ENCODE measurements around the gene FIBIN. TPM values are rescaled to one million over a fixed set of nuclear protein-coding genes. Genes with fewer than 3 reads are reported as not detected.

FIBIN gene
- polyA plus RNA-seq, 1 donor from 2014 or later = not detected

DNA sequence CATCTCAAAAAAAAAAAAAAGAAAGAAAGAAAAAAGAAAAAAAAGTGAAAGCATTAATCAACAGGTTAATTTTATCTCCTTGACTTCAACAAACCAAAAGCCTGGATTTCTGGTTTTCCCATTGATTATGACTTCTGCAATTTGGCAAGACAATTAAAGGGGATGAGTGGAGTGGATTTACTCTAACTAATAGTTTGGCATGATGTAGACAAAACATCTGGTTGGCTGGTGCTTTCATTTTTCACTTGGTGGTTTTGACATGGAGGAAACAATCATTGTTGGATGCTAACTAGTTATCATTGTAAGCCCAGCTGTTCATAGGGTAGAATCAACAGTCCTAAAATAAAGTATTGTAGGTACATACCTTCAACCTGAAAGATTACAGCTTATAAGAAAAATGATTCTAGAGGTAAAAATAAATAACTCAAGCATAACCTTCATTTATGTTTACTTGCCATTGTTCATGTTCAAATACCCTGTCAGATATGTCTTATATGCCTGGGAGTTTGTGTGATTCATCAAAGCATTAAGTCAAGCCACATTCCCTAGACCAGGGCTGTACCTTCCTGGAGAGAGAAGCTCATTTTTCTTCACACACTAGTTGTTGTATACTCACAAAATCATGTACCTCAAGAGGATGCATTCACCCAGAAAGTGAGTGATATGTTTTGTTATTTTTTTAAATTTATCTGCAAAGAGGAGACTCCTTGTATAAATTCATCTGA lies 15.1 kb downstream of the FIBIN start:
- TF ChIP-seq, protein P1, sequence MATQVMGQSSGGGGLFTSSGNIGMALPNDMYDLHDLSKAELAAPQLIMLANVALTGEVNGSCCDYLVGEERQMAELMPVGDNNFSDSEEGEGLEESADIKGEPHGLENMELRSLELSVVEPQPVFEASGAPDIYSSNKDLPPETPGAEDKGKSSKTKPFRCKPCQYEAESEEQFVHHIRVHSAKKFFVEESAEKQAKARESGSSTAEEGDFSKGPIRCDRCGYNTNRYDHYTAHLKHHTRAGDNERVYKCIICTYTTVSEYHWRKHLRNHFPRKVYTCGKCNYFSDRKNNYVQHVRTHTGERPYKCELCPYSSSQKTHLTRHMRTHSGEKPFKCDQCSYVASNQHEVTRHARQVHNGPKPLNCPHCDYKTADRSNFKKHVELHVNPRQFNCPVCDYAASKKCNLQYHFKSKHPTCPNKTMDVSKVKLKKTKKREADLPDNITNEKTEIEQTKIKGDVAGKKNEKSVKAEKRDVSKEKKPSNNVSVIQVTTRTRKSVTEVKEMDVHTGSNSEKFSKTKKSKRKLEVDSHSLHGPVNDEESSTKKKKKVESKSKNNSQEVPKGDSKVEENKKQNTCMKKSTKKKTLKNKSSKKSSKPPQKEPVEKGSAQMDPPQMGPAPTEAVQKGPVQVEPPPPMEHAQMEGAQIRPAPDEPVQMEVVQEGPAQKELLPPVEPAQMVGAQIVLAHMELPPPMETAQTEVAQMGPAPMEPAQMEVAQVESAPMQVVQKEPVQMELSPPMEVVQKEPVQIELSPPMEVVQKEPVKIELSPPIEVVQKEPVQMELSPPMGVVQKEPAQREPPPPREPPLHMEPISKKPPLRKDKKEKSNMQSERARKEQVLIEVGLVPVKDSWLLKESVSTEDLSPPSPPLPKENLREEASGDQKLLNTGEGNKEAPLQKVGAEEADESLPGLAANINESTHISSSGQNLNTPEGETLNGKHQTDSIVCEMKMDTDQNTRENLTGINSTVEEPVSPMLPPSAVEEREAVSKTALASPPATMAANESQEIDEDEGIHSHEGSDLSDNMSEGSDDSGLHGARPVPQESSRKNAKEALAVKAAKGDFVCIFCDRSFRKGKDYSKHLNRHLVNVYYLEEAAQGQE (IDR thresholded peaks at IDR 0.05; ENCODE audit: borderline replicate concordance) = no peak
- TF ChIP-seq EZH2 (IDR thresholded peaks at IDR 0.05; ENCODE audit: borderline replicate concordance, insufficient read depth, low read length, poor library complexity, severe bottlenecking) = no peak
- no peak for TF ChIP-seq MXI1 (conservative IDR thresholded peaks at IDR 0.05; ENCODE audit: poor library complexity, severe bottlenecking)
- TF ChIP-seq, protein P2, sequence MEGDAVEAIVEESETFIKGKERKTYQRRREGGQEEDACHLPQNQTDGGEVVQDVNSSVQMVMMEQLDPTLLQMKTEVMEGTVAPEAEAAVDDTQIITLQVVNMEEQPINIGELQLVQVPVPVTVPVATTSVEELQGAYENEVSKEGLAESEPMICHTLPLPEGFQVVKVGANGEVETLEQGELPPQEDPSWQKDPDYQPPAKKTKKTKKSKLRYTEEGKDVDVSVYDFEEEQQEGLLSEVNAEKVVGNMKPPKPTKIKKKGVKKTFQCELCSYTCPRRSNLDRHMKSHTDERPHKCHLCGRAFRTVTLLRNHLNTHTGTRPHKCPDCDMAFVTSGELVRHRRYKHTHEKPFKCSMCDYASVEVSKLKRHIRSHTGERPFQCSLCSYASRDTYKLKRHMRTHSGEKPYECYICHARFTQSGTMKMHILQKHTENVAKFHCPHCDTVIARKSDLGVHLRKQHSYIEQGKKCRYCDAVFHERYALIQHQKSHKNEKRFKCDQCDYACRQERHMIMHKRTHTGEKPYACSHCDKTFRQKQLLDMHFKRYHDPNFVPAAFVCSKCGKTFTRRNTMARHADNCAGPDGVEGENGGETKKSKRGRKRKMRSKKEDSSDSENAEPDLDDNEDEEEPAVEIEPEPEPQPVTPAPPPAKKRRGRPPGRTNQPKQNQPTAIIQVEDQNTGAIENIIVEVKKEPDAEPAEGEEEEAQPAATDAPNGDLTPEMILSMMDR (IDR thresholded peaks at IDR 0.05; ENCODE audit: poor library complexity, severe bottlenecking) = no peak
- no peak for TF ChIP-seq RAD21 (conservative IDR thresholded peaks at IDR 0.05)
- TF ChIP-seq TAF1 (IDR thresholded peaks at IDR 0.05; ENCODE audit: low read depth) = no peak
- Histone ChIP-seq H3F3A (ENCODE audit: insufficient read depth, low read length, poor library complexity, severe bottlenecking) (no peaks in the 10 kb centered on the region), H3K27ac (ENCODE audit: low read length) (no peak overlapping the region), H4K20me1 (ENCODE audit: insufficient read depth) (no peaks in the 10 kb centered on the region), H3K27me3 (ENCODE audit: insufficient read depth, low read depth, low read length) (no peaks in the 10 kb centered on the region), H3K4me3 (ENCODE audit: low read length) (no peak overlapping the region), H2AFZ (ENCODE audit: low read depth, low read length) (no peak overlapping the region), H3K79me2 (replicated peaks; ENCODE audit: insufficient read depth, low read length) (no peaks in the 10 kb centered on the region), H3K9me3 (ENCODE audit: low read length) (no peaks in the 10 kb centered on the region), H3K36me3 (ENCODE audit: insufficient read depth, low read length) (no peaks in the 10 kb centered on the region), H3K9ac (ENCODE audit: low read length) (no peak overlapping the region), H3K4me2 (ENCODE audit: low read length) (no peak overlapping the region), H3K9me2 (ENCODE audit: insufficient read depth, low read length) (no peaks in the 10 kb centered on the region)

DNA sequence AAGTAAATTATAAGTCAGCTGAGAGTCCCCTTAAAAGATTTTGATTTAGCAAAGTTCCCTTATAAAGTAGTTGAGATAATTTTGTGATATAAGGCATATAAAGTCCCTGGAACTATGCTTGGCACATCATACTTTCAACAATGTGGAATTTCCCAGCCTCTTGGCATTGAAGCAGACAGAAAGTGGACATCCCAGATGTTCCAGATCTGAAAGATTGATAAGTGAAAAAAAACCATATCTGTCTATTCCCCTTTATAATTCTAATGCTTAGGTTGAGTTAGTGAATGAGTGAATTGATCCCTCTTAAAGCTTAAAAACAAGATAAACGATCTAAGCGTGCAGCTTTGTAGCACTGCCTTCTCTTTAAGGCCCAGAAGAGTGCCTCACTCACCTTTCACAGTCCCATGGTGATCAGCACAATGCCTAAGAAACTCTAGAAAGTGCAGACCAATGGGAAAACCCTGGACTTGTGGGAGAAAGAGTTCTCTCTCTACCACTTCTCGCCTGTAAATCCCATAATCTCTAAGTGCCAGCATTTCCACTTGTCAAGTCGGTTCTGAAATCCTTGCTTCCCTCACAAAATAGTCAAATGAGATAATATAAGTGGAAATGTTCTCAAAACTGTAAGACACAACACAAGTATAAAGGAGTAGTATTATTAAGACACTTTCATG lies 17.8 kb downstream of the FIBIN start:
- Histone ChIP-seq H2AFZ (ENCODE audit: low read depth, low read length) (no peak overlapping the region), H3K27ac (ENCODE audit: low read length) (no peak overlapping the region), H3K4me2 (ENCODE audit: low read length) (no peak overlapping the region)

More for the DNA sequence above, 17.8 kb downstream of the FIBIN start:
- TF ChIP-seq EZH2 (IDR thresholded peaks at IDR 0.05; ENCODE audit: borderline replicate concordance, insufficient read depth, low read length, poor library complexity, severe bottlenecking) = no peak
- no peak for TF ChIP-seq SMC3 (conservative IDR thresholded peaks at IDR 0.05; ENCODE audit: poor library complexity)
- TF ChIP-seq, protein P2 (IDR thresholded peaks at IDR 0.05; ENCODE audit: poor library complexity, severe bottlenecking) = no peak
- TF ChIP-seq EP300 (conservative IDR thresholded peaks at IDR 0.05; ENCODE audit: poor library complexity, severe bottlenecking) = no peak
- TF ChIP-seq MXI1 (conservative IDR thresholded peaks at IDR 0.05; ENCODE audit: poor library complexity, severe bottlenecking) = no peak
- TF ChIP-seq, protein P1 (IDR thresholded peaks at IDR 0.05; ENCODE audit: borderline replicate concordance) = no peak
- TF ChIP-seq RAD21 (conservative IDR thresholded peaks at IDR 0.05) = no peak
- TF ChIP-seq TAF1 (IDR thresholded peaks at IDR 0.05; ENCODE audit: low read depth) = no peak
- no peak for TF ChIP-seq POLR2AphosphoS5 (IDR thresholded peaks at IDR 0.05)
- Histone ChIP-seq H4K20me1 (ENCODE audit: insufficient read depth) (no peaks in the 10 kb centered on the region), H3K4me3 (ENCODE audit: low read length) (no peak overlapping the region), H3K9ac (ENCODE audit: low read length) (no peak overlapping the region), H3F3A (ENCODE audit: insufficient read depth, low read length, poor library complexity, severe bottlenecking) (no peaks in the 10 kb centered on the region), H3K9me3 (ENCODE audit: low read length) (no peaks in the 10 kb centered on the region), H3K9me2 (ENCODE audit: insufficient read depth, low read length) (no peaks in the 10 kb centered on the region), H3K79me2 (replicated peaks; ENCODE audit: insufficient read depth, low read length) (no peaks in the 10 kb centered on the region), H3K36me3 (ENCODE audit: insufficient read depth, low read length) (no peaks in the 10 kb centered on the region), H3K27me3 (ENCODE audit: insufficient read depth, low read depth, low read length) (no peaks in the 10 kb centered on the region)
